ENCODE results near the gene MTFP1. TPM values are rescaled to one million over a fixed set of nuclear protein-coding genes. Genes with fewer than 3 reads are reported as not detected.
A peak's percentile ranks its signal among the peaks of the same experiment; 100 is the strongest.

Gene MTFP1
- total and polyA plus RNA-seq, 9 of the 15 experiments (the other 6 are each of a cell fraction or from before 2014, with no cell fraction given) = 10.7 to 52.0 (median 30.1) TPM

DNA sequence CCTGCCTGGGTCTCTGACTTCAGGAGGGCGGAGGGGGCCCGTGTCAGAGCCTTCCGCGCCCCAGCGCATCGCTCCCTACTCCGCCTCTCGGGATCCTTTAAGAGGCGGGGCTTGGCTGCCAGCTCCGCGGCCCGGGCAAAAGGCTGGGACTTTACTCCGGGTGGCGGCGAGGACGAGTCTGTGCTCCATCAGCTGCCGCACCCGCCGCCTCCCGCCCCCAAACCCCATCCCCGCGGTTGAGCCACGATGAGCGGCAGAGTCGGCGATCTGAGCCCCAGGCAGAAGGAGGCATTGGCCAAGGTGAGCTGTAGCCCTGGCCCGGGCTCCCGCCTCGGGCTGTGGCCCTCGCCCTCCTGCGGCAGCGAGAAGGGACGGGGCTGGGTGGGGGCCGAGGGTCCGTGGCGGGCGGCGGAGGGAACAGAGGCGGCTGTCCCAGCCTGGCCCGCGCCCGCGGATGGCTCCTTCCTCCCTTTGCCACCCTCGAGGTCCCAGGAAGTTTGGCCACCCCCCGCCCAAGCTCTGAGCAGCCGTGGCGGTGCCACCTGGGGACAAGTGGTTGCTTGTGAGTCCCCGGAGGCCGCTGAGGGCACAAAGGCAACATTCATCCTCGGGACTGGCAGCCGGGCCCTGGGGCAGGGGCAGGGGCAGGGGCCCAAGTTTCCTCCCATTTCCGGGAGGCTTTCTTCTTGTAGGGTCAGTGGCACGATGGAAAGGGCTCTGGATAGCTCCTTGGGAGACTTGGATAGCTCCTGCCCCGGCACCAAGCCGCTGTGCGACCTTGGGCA, 28.5 kb upstream of the MTFP1 start, which contains the start of gene SEC14L2:
TSS of gene SEC14L2 (plus strand) at position 148 of the 785 bp plus-strand sequence. CDS start at position 247, 99 bp downstream.
- no peak within 1 kb of the TSS for H3K4me3 ChIP-seq
- ATAC-seq = no peak
- H3K9ac ChIP-seq (ENCODE audit: insufficient read depth in 1 of 2, low read depth in 2 of 2, low read length in 2 of 2) = peak within 1 kb of the TSS in 1 of 2 experiments; percentile 31; a peak in 1 of 4 replicates
- in situ Hi-C loops (cut with MboI) (loop anchor here (10.0 to 25.0 kb wide), 2 partner anchors 285 to 358 kb away; no protein-coding TSS in a partner anchor), intact Hi-C loops (cut with micrococcal nuclease) (no loop called here)
- DNase-seq (ENCODE audit: extremely low read depth in 1 of 4, low spot score in 3 of 4) = no peak
- no peaks in the 10 kb centered on the region for H3K9me1 ChIP-seq (ENCODE audit: control insufficient read depth, insufficient read depth, low read length)
- H3K36me3 ChIP-seq (ENCODE audit: control insufficient read depth, insufficient read depth, low read length) = no peaks in the 10 kb centered on the region
- WGBS (ENCODE audit: insufficient coverage, low coverage, missing lambda C conversion rate) = 44% methylated on average over 11 of the region's 56 CpGs
- no peak within 1 kb of the TSS for H3K4me2 ChIP-seq (ENCODE audit: insufficient read depth, low read length)
- 0 out of 2 replicates have a peak, but pooled peaks cover 7% of the 10 kb centered on the region for H4K20me1 ChIP-seq (replicated peaks; ENCODE audit: control insufficient read depth, insufficient read depth, low read length)
- H2AFZ ChIP-seq (ENCODE audit: low read depth, low read length) = no peak within 1 kb of the TSS
- no peak for FAIRE-seq
- CTCF ChIA-PET (ENCODE audit: low intra/inter-chr PET ratio) = no interaction called here
- no TSS peak for BruUV-seq (replicated peaks)
- no peaks in the 10 kb centered on the region for H3K79me2 ChIP-seq (ENCODE audit: control insufficient read depth, insufficient read depth, low read length)
- H3K4me1 ChIP-seq (replicated peaks in 1 of 2; ENCODE audit: control insufficient read depth in 2 of 2, insufficient read depth in 2 of 2, low read length in 2 of 2) = peaks cover 5 to 34% of the 10 kb centered on the region in 2 experiments; a peak in 4 of 5 replicates
- H3K27me3 ChIP-seq (ENCODE audit: control insufficient read depth in 2 of 2, insufficient read depth in 2 of 2, low read length in 2 of 2) = no peaks in the 10 kb centered on the region
- no peaks in the 10 kb centered on the region for H3K9me3 ChIP-seq (replicated peaks; ENCODE audit: control insufficient read depth, insufficient read depth, low read depth, low read length)
- POLR2A ChIA-PET = interaction anchor here (0.7 to 1.4 kb wide), 5 partner anchors 9 to 89 kb away, joined by 3 to 8 read pairs (median 3); no protein-coding TSS in a partner anchor
- H3K27ac ChIP-seq (ENCODE audit: extremely low read depth, low read depth, low read length) = no peak within 1 kb of the TSS
- TF ChIP-seq, protein P1, sequence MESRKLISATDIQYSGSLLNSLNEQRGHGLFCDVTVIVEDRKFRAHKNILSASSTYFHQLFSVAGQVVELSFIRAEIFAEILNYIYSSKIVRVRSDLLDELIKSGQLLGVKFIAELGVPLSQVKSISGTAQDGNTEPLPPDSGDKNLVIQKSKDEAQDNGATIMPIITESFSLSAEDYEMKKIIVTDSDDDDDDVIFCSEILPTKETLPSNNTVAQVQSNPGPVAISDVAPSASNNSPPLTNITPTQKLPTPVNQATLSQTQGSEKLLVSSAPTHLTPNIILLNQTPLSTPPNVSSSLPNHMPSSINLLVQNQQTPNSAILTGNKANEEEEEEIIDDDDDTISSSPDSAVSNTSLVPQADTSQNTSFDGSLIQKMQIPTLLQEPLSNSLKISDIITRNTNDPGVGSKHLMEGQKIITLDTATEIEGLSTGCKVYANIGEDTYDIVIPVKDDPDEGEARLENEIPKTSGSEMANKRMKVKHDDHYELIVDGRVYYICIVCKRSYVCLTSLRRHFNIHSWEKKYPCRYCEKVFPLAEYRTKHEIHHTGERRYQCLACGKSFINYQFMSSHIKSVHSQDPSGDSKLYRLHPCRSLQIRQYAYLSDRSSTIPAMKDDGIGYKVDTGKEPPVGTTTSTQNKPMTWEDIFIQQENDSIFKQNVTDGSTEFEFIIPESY (CRISPR knock-in tag; IDR thresholded peaks at IDR 0.05) = peak; percentile 60; the same call in 1 of the 2 replicates
- TF ChIP-seq POLR2G (IDR thresholded peaks at IDR 0.05; ENCODE audit: low read depth, low read length) (peak; percentile 57), HMGXB4 (CRISPR knock-in tag; IDR thresholded peaks at IDR 0.05) (no peak), ZNF165 (CRISPR knock-in tag; IDR thresholded peaks at IDR 0.05; ENCODE audit: borderline replicate concordance) (no peak), CBX3 (IDR thresholded peaks at IDR 0.05; ENCODE audit: borderline replicate concordance in 1 of 2, low read length in 2 of 2) (no peak), ZNF445 (CRISPR knock-in tag; IDR thresholded peaks at IDR 0.05; ENCODE audit: low read depth) (no peak), RBM15 (IDR thresholded peaks at IDR 0.05; ENCODE audit: insufficient read depth, low read length) (no peak), ZBTB43 (CRISPR knock-in tag; IDR thresholded peaks at IDR 0.05) (no peak), E2F1 (CRISPR knock-in tag; IDR thresholded peaks at IDR 0.05) (no peak)
- TF ChIP-seq, protein P2, sequence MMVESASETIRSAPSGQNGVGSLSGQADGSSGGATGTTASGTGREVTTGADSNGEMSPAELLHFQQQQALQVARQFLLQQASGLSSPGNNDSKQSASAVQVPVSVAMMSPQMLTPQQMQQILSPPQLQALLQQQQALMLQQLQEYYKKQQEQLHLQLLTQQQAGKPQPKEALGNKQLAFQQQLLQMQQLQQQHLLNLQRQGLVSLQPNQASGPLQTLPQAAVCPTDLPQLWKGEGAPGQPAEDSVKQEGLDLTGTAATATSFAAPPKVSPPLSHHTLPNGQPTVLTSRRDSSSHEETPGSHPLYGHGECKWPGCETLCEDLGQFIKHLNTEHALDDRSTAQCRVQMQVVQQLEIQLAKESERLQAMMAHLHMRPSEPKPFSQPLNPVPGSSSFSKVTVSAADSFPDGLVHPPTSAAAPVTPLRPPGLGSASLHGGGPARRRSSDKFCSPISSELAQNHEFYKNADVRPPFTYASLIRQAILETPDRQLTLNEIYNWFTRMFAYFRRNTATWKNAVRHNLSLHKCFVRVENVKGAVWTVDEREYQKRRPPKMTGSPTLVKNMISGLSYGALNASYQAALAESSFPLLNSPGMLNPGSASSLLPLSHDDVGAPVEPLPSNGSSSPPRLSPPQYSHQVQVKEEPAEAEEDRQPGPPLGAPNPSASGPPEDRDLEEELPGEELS (CRISPR knock-in tag; IDR thresholded peaks at IDR 0.05; ENCODE audit: borderline replicate concordance) = no peak
